Mesothelial cell of epicardium (in vitro differentiated cells): ENCODE results near the gene OSBPL2. TPM values are rescaled to one million over a fixed set of nuclear protein-coding genes. Genes with fewer than 3 reads are reported as not detected.

Source experiments
- DNase-seq, 2 experiments: peaks; one replicate each; pipeline ENCODE4 v3.0.0; 2021; ENCODE audit warnings: low spot score in 2 of 2; ENCODE audit not compliant: unreplicated experiment in 2 of 2
- H3K27ac Mint-ChIP-seq: 2 replicates; pipeline ENCODE4 v1.8.0; 2021; ENCODE audit warnings: mixed read lengths
- H3K27me3 Mint-ChIP-seq: 2 replicates; pipeline ENCODE4 v1.8.0; 2021; ENCODE audit warnings: low read depth, mixed read lengths
- H3K36me3 Mint-ChIP-seq: 2 replicates; pipeline ENCODE4 v1.8.0; 2021; ENCODE audit warnings: mixed read lengths
- H3K4me1 Mint-ChIP-seq: 2 replicates; pipeline ENCODE4 v1.8.0; 2021; ENCODE audit warnings: mixed read lengths
- H3K4me3 Mint-ChIP-seq: 2 replicates; pipeline ENCODE4 v1.8.0; 2021; ENCODE audit warnings: mild to moderate bottlenecking, moderate library complexity, mixed read lengths
- H3K9me3 Mint-ChIP-seq: 2 replicates; pipeline ENCODE4 v1.8.0; 2021; ENCODE audit warnings: mixed read lengths
- CTCF ChIP-seq: fragments of 200-600 bp; sonication (generic); IDR thresholded peaks from one replicate; pipeline ENCODE4 v1.5.0; 2021; ENCODE audit warnings: antibody characterized with exemption; ENCODE audit not compliant: unreplicated experiment
- total RNA-seq: library from RNA; stranded (reverse); gene quantifications from 3 replicates; pipeline ENCODE4 v1.2.1, GENCODE V29; 2021

Gene OSBPL2
- total RNA-seq, 1 donor from 2014 or later: 57.7 TPM

GRCh38 chr20:62216636-62217566, 21.4 kb upstream of the OSBPL2 start:
- H3K27ac Mint-ChIP-seq: no peak overlapping the region
- H3K27me3 Mint-ChIP-seq: peaks cover 75% of the 10 kb centered on the region
- H3K9me3 Mint-ChIP-seq: no peaks in the 10 kb centered on the region
- no peak for DNase-seq
- no peaks in the 10 kb centered on the region for H3K36me3 Mint-ChIP-seq
- no peak for TF ChIP-seq CTCF
- H3K4me1 Mint-ChIP-seq: peaks cover 8% of the 10 kb centered on the region
- no peak overlapping the region for H3K4me3 Mint-ChIP-seq

- Mint-ChIP-seq H3K4me3 (peak overlapping the region; percentile 15), H3K9me3 (no peaks in the 10 kb centered on the region), H3K4me1 (peaks cover 6% of the 10 kb centered on the region), H3K27ac (no peak overlapping the region), H3K27me3 (peaks cover 83% of the 10 kb centered on the region), H3K36me3 (no peaks in the 10 kb centered on the region)
- no peak for TF ChIP-seq CTCF
- no peak for DNase-seq
Observed at GRCh38 chr20:62217913-62218773, 20.2 kb upstream of the OSBPL2 start.

GRCh38 chr20:62219101-62219991, 19.0 kb upstream of the OSBPL2 start:
- TF ChIP-seq CTCF: no peak
- Mint-ChIP-seq H3K4me1 (peaks cover 6% of the 10 kb centered on the region), H3K4me3 (peak overlapping the region; percentile 41), H3K9me3 (no peaks in the 10 kb centered on the region), H3K27me3 (peaks cover 87% of the 10 kb centered on the region), H3K36me3 (no peaks in the 10 kb centered on the region), H3K27ac (no peak overlapping the region)
- DNase-seq: no peak

- peak within 1 kb of the TSS; percentile 41 for H3K4me3 Mint-ChIP-seq
- peaks cover 6% of the 10 kb centered on the region for H3K4me1 Mint-ChIP-seq
- DNase-seq: peak; percentile 73 to 83
- H3K9me3 Mint-ChIP-seq: no peaks in the 10 kb centered on the region
- no peak within 1 kb of the TSS for H3K27ac Mint-ChIP-seq
- H3K36me3 Mint-ChIP-seq: no peaks in the 10 kb centered on the region
- no peak for TF ChIP-seq CTCF
- peaks cover 88% of the 10 kb centered on the region for H3K27me3 Mint-ChIP-seq
Observed at GRCh38 chr20:62219992-62220665, 18.2 kb upstream of the OSBPL2 start, which contains the start of gene HRH3. HRH3 (minus strand) TSS chr20:62220278; CDS start chr20:62219970, 308 bp downstream.
